Panc1 (cell line): ENCODE results near the gene ZNF469. TPM values are rescaled to one million over a fixed set of nuclear protein-coding genes. Genes with fewer than 3 reads are reported as not detected.

Experiments
- ATAC-seq: fragments of 200-7000 bp; cut with Tn5 transposase; 2 replicates; pipeline ENCODE4 v1.9.1; 2020; ENCODE audit warnings: mild to moderate bottlenecking, moderate library complexity
- BruUV-seq: library from RNA; stranded (reverse); fragments of 400-500 nt; replicated peaks from 2 replicates; lab custom pipeline; 2021; lab: Mats Ljungman, UMichigan
- CTCF ChIA-PET: fragments of 300-600 bp; sonication (Branson Sonifier 250); formaldehyde crosslinking; loops from one replicate; lab custom pipeline; 2022; ENCODE audit warnings: antibody characterized with exemption; lab: Charles Lee
- POLR2A ChIA-PET: fragments of 300-600 bp; sonication (Branson Sonifier 250); formaldehyde crosslinking; loops from one replicate; lab custom pipeline; 2022; ENCODE audit warnings: antibody characterized with exemption; lab: Charles Lee
- DNase-seq: peaks from one replicate; pipeline ENCODE4 v3.0.0-alpha.2; 2010; ENCODE audit warnings: low read depth, low spot score
- H3K27ac ChIP-seq: 2 replicates; pipeline ENCODE4 v1.5.1; 2011; ENCODE audit warnings: mild to moderate bottlenecking, low read length, inconsistent platforms
- H3K27me3 ChIP-seq: fragments of 200-500 bp; sonication (Bioruptor generic); 2 replicates; pipeline ENCODE4 v1.6.0; 2014; ENCODE audit warnings: low read length, inconsistent platforms; ENCODE audit not compliant: control insufficient read depth, insufficient read depth
- H3K36me3 ChIP-seq: fragments of 200-500 bp; sonication (Bioruptor generic); 2 replicates; pipeline ENCODE4 v1.5.1; 2014; ENCODE audit warnings: inconsistent platforms, mild to moderate bottlenecking, low read length, moderate library complexity; ENCODE audit not compliant: control insufficient read depth, insufficient read depth
- H3K4me1 ChIP-seq: 2 replicates; pipeline ENCODE4 v1.5.1; 2011; ENCODE audit warnings: inconsistent platforms, mild to moderate bottlenecking, low read length, moderate library complexity; ENCODE audit not compliant: control insufficient read depth, insufficient read depth
- H3K4me3 ChIP-seq, 2 experiments: 2 replicates each; pipeline ENCODE4 v1.5.1; 2011 to 2012; ENCODE audit warnings: low read depth in 2 of 2, low read length in 2 of 2, mild to moderate bottlenecking in 2 of 2, inconsistent platforms in 1 of 2, moderate library complexity in 1 of 2
- H3K9me3 ChIP-seq: fragments of 200-500 bp; sonication (Bioruptor generic); 2 replicates; pipeline ENCODE4 v1.5.1; 2014; ENCODE audit warnings: low read depth, mild to moderate bottlenecking, inconsistent platforms, low read length, moderate library complexity; ENCODE audit not compliant: control insufficient read depth, insufficient read depth
- POLR2AphosphoS5 ChIP-seq: IDR thresholded peaks from 2 replicates; pipeline ENCODE4 v1.6.1; 2012; ENCODE audit warnings: mild to moderate bottlenecking, low read depth, low read length, moderate library complexity
- SIN3A ChIP-seq: IDR thresholded peaks from 2 replicates; pipeline ENCODE4 v1.6.1; 2012; ENCODE audit warnings: low read depth, mild to moderate bottlenecking, low read length, moderate library complexity, borderline replicate concordance; ENCODE audit not compliant: insufficient read depth
- TCF7L2 ChIP-seq: IDR thresholded peaks from 2 replicates; pipeline ENCODE4 v1.6.1; 2011; ENCODE audit warnings: mild to moderate bottlenecking, low read depth, low read length, inconsistent platforms
- in situ Hi-C: cut with HindIII; loops from 2 replicates; pipeline ENCODE4 v1.10.0; 2016; ENCODE audit warnings: low sequenced_read_pairs, low pct_unique_long_range_greater_than_20kb
- intact Hi-C: fragments of 100-400 bp; cut with micrococcal nuclease; formaldehyde crosslinking; loops from one replicate; pipeline ENCODE4 v1.10.0; 2022; ENCODE audit not compliant: unreplicated experiment
- total RNA-seq: library from RNA; stranded (reverse); gene quantifications from one replicate; pipeline ENCODE4 v1.2.1, GENCODE V29; 2021; ENCODE audit not compliant: unreplicated experiment
- TF ChIP-seq, protein P1 (sequence below), 2 experiments: IDR thresholded peaks; 2 replicates each; pipeline ENCODE4 v1.6.1; 2011 to 2012; ENCODE audit warnings: low read depth in 2 of 2, control low read depth in 1 of 2, low read length in 1 of 2, mild to moderate bottlenecking in 1 of 2, moderate library complexity in 1 of 2; ENCODE audit not compliant: insufficient read depth in 1 of 2
- TF ChIP-seq, protein P2 (sequence below): fragments of 450-650 bp; IDR thresholded peaks from 2 replicates; pipeline ENCODE4 v1.5.1; 2017; ENCODE audit warnings: mild to moderate bottlenecking

ZNF469 gene
- total RNA-seq, 1 experiment from 2014 or later: 1.3 TPM

DNA sequence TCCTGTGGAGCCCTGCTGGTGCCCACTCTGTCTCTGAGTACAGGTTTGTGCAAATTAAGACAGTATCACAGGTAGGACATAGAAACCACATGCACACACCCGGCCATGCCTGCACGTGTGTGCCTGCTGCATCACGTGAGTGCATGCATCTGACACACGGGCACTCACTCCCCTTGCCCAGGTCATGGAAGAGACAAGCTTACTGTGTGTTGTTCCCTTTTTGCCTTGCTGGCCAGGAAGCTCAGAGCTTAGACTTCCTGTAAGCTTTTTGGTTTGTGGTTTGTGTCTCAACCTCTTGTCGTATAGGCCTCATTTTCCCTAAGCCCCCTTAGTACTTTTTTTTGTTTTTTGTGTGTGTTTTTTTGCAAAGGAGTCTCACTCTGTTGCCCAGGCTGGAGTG lies 25.0 kb downstream of the ZNF469 start:
- Histone ChIP-seq H3K9me3 (no peaks in the 10 kb centered on the region), H3K36me3 (no peaks in the 10 kb centered on the region), H3K27ac (no peak overlapping the region), H3K27me3 (no peaks in the 10 kb centered on the region), H3K4me3 (no peak overlapping the region), H3K4me1 (no peaks in the 10 kb centered on the region)
- DNase-seq (no peak), ATAC-seq (no peak)
- ChIA-PET POLR2A (no interaction called here), CTCF (no interaction called here)
- in situ Hi-C loops: loop anchor here (10.0 kb wide), 1 partner anchor 113 kb away; no protein-coding TSS in a partner anchor
- intact Hi-C loops: no loop called here
- TF ChIP-seq, protein P1, sequence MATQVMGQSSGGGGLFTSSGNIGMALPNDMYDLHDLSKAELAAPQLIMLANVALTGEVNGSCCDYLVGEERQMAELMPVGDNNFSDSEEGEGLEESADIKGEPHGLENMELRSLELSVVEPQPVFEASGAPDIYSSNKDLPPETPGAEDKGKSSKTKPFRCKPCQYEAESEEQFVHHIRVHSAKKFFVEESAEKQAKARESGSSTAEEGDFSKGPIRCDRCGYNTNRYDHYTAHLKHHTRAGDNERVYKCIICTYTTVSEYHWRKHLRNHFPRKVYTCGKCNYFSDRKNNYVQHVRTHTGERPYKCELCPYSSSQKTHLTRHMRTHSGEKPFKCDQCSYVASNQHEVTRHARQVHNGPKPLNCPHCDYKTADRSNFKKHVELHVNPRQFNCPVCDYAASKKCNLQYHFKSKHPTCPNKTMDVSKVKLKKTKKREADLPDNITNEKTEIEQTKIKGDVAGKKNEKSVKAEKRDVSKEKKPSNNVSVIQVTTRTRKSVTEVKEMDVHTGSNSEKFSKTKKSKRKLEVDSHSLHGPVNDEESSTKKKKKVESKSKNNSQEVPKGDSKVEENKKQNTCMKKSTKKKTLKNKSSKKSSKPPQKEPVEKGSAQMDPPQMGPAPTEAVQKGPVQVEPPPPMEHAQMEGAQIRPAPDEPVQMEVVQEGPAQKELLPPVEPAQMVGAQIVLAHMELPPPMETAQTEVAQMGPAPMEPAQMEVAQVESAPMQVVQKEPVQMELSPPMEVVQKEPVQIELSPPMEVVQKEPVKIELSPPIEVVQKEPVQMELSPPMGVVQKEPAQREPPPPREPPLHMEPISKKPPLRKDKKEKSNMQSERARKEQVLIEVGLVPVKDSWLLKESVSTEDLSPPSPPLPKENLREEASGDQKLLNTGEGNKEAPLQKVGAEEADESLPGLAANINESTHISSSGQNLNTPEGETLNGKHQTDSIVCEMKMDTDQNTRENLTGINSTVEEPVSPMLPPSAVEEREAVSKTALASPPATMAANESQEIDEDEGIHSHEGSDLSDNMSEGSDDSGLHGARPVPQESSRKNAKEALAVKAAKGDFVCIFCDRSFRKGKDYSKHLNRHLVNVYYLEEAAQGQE (IDR thresholded peaks at IDR 0.05; ENCODE audit: insufficient read depth in 1 of 2, low read depth in 2 of 2, low read length in 1 of 2): no peak
- TF ChIP-seq, protein P2, sequence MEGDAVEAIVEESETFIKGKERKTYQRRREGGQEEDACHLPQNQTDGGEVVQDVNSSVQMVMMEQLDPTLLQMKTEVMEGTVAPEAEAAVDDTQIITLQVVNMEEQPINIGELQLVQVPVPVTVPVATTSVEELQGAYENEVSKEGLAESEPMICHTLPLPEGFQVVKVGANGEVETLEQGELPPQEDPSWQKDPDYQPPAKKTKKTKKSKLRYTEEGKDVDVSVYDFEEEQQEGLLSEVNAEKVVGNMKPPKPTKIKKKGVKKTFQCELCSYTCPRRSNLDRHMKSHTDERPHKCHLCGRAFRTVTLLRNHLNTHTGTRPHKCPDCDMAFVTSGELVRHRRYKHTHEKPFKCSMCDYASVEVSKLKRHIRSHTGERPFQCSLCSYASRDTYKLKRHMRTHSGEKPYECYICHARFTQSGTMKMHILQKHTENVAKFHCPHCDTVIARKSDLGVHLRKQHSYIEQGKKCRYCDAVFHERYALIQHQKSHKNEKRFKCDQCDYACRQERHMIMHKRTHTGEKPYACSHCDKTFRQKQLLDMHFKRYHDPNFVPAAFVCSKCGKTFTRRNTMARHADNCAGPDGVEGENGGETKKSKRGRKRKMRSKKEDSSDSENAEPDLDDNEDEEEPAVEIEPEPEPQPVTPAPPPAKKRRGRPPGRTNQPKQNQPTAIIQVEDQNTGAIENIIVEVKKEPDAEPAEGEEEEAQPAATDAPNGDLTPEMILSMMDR: no peak
- no peak for TF ChIP-seq POLR2AphosphoS5
- TF ChIP-seq SIN3A: no peak
- TF ChIP-seq TCF7L2: no peak
- no TSS peak for BruUV-seq

DNA sequence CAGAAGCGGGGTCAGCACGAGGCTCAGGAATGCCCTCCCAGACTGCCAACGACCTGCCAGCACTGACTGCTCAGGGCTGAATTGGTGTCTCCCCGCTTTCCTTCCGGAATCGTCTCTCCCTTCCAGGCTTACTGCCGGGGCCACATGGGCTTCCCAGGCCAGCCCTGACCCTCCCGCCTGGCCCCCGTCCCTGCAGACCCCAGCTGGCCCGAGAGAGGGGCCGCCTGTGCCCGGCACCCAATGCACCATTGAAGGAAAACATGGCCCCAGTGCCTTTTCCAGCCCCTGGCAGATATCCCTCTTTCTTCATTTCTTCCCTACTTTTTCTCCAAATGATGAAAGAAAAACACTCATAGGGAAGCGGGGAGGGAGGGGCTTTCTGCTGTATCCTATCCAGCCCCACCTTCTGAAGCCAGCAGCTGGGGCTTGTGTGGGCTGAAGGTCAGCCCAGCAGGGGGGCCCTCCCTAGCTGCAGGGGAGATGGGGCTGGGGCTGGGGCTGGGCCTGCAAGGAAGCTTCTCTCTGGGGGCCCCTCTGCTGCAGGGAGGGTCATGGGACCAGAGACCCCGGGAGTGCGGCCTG lies 25.9 kb downstream of the ZNF469 start:
- TF ChIP-seq, protein P1 (IDR thresholded peaks at IDR 0.05; ENCODE audit: insufficient read depth in 1 of 2, low read depth in 2 of 2, low read length in 1 of 2): no peak
- TF ChIP-seq TCF7L2 (no peak), SIN3A (no peak), POLR2AphosphoS5 (no peak)
- TF ChIP-seq, protein P2: no peak
- no peaks in the 10 kb centered on the region for H3K4me1 ChIP-seq
- CTCF ChIA-PET: no interaction called here

More for the DNA sequence above, 25.9 kb downstream of the ZNF469 start:
- ATAC-seq: no peak
- POLR2A ChIA-PET: no interaction called here
- in situ Hi-C loops (loop anchor here (10.0 kb wide), 1 partner anchor 114 kb away; no protein-coding TSS in a partner anchor), intact Hi-C loops (no loop called here)
- no peak for DNase-seq
- no peaks in the 10 kb centered on the region for H3K27me3 ChIP-seq
- no peak overlapping the region for H3K27ac ChIP-seq
- no peaks in the 10 kb centered on the region for H3K36me3 ChIP-seq
- no peaks in the 10 kb centered on the region for H3K9me3 ChIP-seq
- BruUV-seq: no TSS peak
- H3K4me3 ChIP-seq: no peak overlapping the region
